Measurements from ENCODE around the gene NEXN.

NEXN gene

GRCh38 chr1:77888081-77888780, at the start of gene NEXN:
Gene NEXN, plus strand, starts transcription at chr1:77888624. Its CDS starts 27,483 bp downstream, at chr1:77916107.
- DNase-seq (ENCODE audit: low read depth): peak; percentile 62

GRCh38 chr1:77841574-77841973, 46.9 kb upstream of the NEXN start:
- DNase-seq (ENCODE audit: low read depth): no peak

GRCh38 chr1:77845951-77846350, 42.5 kb upstream of the NEXN start:
- DNase-seq (ENCODE audit: low read depth): no peak

- no peak for DNase-seq (ENCODE audit: low read depth)
Measured at GRCh38 chr1:77846966-77847365, 41.5 kb upstream of the NEXN start.

- no peak for DNase-seq (ENCODE audit: low read depth)
Measured at GRCh38 chr1:77847621-77848080, 40.8 kb upstream of the NEXN start.

GRCh38 chr1:77850082-77850481, 38.3 kb upstream of the NEXN start:
- no peak for DNase-seq (ENCODE audit: low read depth)

- DNase-seq (ENCODE audit: low read depth): no peak
Measured at GRCh38 chr1:77857552-77857951, 30.9 kb upstream of the NEXN start.

- DNase-seq (ENCODE audit: low read depth): no peak
Measured at GRCh38 chr1:77858725-77859124, 29.7 kb upstream of the NEXN start.

- DNase-seq (ENCODE audit: low read depth): no peak
Measured at GRCh38 chr1:77859248-77859647, 29.2 kb upstream of the NEXN start.

GRCh38 chr1:77866296-77866695, 22.1 kb upstream of the NEXN start:
- DNase-seq (ENCODE audit: low read depth): no peak

GRCh38 chr1:77872645-77873044, 15.8 kb upstream of the NEXN start:
- DNase-seq (ENCODE audit: low read depth): no peak

- DNase-seq (ENCODE audit: low read depth): no peak
Measured at GRCh38 chr1:77873461-77873860, 15.0 kb upstream of the NEXN start.

GRCh38 chr1:77874804-77875445, 13.5 kb upstream of the NEXN start:
- no peak for DNase-seq (ENCODE audit: low read depth)

GRCh38 chr1:77876884-77877283, 11.5 kb upstream of the NEXN start:
- no peak for DNase-seq (ENCODE audit: low read depth)

- DNase-seq (ENCODE audit: low read depth): no peak
Measured at GRCh38 chr1:77881061-77881460, 7.4 kb upstream of the NEXN start.

GRCh38 chr1:77882411-77882810, 6.0 kb upstream of the NEXN start:
- no peak for DNase-seq (ENCODE audit: low read depth)

GRCh38 chr1:77888781-77889642, 588 bp downstream of the NEXN start:
- DNase-seq (ENCODE audit: low read depth): peak; percentile 31

GRCh38 chr1:77889671-77890070, 1.2 kb downstream of the NEXN start:
- peak; percentile 32 for DNase-seq (ENCODE audit: low read depth)

GRCh38 chr1:77891200-77891599, 2.8 kb downstream of the NEXN start:
- no peak for DNase-seq (ENCODE audit: low read depth)

- no peak for DNase-seq (ENCODE audit: low read depth)
Measured at GRCh38 chr1:77899647-77900320, 11.4 kb downstream of the NEXN start.

GRCh38 chr1:77900687-77901293, 12.4 kb downstream of the NEXN start:
- peak; percentile 17 for DNase-seq (ENCODE audit: low read depth)

- DNase-seq (ENCODE audit: low read depth): no peak
Measured at GRCh38 chr1:77905603-77906002, 17.2 kb downstream of the NEXN start.

All from GM04504 (cell line).